GM21367 (cell line): ENCODE results near the gene IGF1R.

Experiments used
- ATAC-seq: cut with Tn5 transposase; IDR thresholded peaks from one replicate; pipeline ENCODE4 v1.9.1; 2021; ENCODE audit not compliant: unreplicated experiment

Gene IGF1R

GRCh38 chr15:98878172-98878571 is 229.8 kb downstream of the IGF1R start:
- ATAC-seq, result no peak

GRCh38 chr15:98878862-98879261 is 230.5 kb downstream of the IGF1R start:
- no peak for ATAC-seq

DNA sequence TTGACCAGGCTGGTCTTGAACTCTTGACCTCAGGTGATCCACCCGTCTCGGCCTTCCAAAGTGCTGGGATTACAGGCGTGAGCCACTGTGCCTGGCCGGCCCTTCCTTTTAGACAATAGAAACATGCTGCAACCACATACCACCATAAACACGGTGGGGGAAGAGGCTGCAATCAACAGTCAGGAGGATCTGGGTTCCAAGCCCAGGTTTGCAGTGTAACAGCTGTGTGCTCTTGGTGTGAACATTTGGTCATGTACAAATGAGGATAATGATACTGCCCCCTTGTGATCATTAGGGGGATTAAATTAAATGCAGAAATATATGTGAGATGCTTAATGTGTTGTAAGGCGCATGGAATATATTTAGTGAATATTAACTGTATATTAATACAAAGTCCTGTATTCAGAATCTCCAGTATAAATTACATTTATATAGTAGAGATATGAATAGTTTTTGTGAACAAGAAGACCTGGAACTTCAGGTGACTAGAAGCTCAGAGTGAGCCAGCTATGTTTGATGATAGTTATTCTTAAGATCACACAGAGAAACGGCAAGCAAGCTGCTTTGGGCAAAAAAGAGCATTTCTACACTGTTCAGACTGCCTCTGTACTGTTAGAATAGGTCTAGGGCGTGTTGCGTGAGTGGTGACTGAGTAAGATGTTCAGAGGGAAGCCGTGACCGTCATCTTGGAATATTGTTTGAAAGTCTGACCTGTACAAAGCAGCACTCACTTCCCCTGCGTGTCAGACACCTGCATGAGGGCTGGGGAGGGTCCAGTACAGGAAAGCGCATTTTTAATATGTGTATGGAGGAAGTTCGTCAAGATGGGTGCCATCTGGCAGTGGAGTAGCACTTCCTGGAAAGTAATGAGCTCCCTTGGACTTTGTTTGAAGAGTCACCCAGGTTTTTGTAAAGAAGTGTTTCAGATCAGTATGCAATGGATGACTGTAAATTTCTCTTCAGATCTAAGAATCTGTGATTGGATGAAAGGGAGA is 233.5 kb downstream of the IGF1R start:
- ATAC-seq, result peak; percentile 75

DNA sequence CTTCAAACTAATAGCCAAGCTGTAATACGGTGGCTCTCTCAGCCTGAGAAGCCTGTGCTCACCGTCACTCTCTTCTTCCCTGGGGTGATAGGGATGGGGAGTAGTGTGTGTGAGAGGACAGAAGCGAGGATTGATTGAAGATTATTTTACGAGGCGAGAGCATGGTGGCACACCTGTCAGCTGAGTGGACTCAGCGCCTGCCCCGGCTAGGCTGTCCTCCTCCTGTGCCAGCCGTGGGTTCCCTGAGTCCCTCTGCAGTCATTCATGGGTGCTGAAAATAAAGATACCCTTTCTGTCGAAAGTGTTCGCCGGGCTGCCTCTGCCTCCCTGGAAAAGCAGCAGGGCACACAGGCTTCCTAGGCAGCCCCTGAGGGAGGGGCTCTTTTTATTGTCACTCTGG is 235.1 kb downstream of the IGF1R start:
- no peak for ATAC-seq

GRCh38 chr15:98884894-98885293 is 236.6 kb downstream of the IGF1R start:
- no peak for ATAC-seq

DNA sequence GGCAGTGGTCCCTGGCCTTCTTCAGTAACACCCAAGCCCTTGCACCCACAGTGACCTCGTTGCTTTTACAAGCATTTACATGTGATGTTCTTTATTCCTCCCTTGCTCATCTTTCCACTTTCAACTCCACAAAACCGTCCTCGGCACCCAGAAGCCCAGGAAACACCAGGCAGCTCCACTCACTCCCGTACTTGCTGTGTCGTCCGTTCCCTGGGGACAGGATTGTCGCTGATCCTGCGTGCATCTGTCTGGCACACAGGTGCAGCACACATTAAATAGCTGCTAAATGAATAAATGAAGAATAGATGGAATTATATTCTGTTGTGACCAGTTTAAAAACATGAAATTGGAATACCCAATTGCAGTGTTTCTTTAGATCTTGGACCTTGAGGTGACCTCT is 239.6 kb downstream of the IGF1R start:
- ATAC-seq, result no peak

DNA sequence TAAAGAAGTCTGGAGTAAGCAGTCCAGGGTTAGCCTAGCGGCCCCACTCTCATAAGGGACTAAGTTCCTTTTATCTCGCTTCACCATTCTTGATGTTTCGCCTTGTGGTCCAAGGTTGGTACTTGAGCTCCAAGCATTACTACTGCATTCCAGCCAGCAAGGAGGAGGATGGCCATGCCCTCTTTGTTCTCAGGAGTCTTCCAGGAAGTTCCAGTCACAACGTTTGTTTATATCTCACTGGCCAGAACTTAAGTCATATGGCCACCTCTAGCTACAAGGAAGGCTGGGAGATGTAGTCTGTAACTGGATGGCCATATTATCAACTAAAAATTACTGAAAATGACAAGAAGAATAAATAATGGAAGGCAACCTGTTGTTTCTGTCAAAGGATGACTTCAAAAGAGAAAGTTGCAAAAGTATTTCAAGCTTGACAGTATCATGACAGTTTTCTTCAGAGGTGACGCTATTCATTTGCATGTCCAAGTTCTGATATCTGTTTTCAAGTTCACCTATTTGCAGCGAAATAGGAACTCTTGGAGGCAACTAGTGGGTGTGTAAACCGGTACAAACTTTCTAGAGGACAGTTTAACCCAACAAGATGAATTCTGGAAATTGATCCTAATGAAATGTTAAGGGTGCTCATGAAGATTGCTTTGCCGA is 240.6 kb downstream of the IGF1R start:
- ATAC-seq, result no peak

- no peak for ATAC-seq
Observed at GRCh38 chr15:98889930-98890695, 241.8 kb downstream of the IGF1R start.

DNA sequence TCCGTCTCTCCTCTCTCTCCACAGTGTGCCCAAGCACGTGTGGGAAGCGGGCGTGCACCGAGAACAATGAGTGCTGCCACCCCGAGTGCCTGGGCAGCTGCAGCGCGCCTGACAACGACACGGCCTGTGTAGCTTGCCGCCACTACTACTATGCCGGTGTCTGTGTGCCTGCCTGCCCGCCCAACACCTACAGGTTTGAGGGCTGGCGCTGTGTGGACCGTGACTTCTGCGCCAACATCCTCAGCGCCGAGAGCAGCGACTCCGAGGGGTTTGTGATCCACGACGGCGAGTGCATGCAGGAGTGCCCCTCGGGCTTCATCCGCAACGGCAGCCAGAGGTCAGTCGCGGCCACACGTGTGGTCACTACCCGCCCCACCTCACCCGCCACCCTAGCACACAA is 243.0 kb downstream of the IGF1R start:
- no peak for ATAC-seq

DNA sequence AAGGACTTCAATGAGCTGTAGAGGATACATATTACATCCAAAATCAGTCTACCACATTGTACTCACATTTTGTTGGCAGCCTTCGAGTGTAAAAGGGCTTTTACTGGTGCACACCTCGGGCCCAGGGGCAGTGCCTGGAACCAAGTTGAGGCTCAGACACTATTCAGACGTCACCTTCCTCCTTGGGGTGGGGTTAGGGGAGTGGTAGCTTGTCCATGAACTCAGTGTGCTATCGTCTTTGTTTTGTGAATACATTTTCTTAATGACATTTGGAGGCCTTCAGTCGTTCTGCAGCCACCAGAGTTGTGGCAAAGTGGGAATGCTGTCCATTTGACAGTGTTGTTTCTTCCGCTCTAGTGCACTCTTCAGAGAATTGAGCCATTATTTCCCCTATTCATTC is 245.1 kb downstream of the IGF1R start:
- ATAC-seq, result no peak

DNA sequence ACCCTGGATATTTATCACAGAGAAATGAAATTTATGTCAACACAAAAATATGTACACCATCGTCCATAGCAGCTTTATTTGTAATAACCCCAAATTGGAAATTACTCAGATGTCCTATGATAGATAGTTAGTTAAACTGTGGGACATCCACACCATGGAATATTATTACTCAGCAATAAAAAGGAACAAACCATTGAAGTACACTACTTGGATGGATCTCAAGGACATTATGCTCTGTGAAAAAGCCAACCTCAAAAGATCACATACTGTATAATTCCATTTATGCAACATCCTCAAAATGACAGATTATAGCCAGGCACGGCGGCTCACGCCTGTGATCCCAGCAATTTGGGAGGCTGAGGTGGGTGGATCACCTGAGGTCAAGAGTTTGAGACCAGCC is 246.0 kb downstream of the IGF1R start:
- no peak for ATAC-seq

DNA sequence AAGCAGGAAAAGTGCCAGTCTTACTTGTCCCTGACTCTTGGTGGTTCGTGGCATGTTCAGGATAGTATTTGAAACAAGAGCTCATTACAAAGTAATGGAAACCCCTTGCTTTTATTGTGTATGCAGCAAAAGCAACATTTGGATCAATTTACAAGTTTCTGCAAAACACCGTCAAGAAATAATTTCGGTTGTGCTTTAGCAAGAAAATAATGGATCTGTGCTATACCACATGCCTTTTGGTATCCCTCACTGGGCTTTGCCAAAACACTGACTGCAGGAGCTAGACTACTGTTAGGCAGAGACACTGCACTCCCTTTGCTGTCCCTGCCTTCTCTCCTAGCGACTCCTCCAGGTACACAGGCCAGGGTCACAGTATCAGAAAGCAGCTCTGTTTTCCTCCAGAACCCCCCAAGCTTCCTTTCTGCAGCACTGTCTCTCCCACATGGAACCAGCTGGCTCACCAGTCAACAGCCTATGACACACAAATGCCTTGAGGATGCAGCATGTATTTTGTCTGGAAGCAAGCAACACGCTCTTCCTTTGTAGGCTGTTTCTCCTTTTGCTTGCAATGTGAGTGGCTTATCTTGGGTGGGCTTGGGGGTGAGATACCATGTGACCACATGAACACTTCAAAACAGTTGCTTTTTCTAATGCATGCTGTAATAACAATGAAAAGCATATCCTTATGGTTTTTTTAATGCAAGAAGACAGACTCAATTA is 247.8 kb downstream of the IGF1R start:
- no peak for ATAC-seq

DNA sequence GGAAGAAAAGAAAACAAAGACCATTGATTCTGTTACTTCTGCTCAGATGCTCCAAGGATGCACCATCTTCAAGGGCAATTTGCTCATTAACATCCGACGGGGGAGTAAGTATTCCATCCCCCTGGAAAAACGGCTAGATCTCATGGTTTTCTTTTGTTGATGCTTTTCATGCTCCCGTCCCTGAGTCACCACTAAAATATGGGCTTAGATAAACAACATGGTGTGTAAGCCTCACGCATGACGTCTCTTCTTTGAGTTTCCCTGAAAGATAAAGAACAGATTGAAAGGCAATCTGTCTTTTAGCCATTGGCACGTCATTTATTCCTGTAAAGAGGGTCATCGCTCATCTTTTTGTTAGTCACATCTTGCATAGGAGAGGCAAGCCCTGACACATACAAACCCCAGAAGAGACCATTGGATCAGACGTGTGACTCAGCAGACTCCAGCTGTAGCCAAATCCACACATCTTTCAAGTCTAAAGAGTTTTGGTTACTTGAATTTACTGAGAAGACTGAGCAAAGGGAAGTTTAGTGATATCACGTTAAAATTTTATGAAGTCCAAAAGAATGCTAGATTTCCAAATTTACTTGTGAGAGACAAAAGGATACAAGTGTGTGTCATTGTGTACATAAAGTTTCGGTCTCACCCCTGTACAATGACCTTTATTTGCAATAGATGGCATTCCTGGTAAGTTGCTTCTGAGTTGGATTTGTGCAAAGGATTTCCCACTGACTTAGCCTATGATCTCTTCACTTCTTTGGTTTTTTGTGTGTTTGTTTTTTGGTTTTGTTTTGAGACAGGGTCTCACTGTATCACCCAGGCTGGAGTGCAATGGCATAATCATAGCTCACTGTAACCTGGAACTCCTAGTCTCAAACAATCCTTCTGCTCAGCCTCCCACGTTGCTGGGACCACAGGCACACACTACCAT is 248.7 kb downstream of the IGF1R start:
- no peak for ATAC-seq

DNA sequence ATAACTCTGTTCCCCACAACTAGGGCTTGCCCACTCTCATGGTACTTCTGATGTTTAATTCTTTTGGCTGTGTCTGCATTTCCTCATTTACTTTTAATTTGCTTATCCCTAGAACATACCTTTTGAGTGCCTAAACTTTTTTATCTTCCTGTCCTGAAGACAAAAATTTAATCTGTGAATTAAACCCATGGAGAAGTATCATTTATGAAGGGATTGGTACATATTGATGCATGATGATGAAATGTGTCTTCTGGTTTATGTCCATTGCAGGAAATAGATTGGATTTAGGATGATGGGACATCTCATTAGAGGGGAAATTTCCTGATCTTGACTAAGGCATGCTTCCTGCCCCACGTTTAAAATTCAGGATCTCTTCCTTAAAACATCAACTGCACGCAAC is 249.8 kb downstream of the IGF1R start:
- ATAC-seq, result no peak

DNA sequence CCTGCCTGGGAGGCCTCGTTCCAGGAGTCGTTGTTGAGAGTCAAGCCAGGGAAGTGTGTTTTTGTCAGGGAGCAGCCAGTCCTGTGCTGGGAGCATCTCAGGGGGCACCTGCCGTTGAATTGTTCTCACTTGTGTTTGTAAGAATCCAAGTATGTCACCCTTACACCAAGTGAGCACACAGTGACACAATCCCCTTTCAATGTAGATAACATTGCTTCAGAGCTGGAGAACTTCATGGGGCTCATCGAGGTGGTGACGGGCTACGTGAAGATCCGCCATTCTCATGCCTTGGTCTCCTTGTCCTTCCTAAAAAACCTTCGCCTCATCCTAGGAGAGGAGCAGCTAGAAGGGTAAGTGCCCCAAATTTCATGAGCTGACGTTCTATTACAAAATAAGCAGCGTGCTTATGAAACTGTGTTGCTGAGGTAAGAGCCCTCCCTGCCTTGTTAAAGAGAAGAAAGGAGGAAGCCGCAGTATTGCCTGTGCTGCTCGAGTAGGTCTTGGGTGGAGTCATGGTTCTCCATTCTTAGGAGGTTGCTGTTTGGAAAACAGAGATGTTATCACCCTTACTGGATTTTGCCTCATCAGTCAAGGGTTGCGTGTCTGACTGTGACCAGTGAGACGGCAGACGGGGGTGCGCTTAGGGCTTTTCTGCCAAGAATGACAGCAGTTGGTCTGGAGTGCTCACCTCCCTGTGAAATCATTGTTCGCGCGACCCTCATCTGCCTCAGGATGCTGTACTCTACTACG is 251.1 kb downstream of the IGF1R start:
- no peak for ATAC-seq

- ATAC-seq, result no peak
Observed at GRCh38 chr15:98900356-98900755, 252.0 kb downstream of the IGF1R start.

DNA sequence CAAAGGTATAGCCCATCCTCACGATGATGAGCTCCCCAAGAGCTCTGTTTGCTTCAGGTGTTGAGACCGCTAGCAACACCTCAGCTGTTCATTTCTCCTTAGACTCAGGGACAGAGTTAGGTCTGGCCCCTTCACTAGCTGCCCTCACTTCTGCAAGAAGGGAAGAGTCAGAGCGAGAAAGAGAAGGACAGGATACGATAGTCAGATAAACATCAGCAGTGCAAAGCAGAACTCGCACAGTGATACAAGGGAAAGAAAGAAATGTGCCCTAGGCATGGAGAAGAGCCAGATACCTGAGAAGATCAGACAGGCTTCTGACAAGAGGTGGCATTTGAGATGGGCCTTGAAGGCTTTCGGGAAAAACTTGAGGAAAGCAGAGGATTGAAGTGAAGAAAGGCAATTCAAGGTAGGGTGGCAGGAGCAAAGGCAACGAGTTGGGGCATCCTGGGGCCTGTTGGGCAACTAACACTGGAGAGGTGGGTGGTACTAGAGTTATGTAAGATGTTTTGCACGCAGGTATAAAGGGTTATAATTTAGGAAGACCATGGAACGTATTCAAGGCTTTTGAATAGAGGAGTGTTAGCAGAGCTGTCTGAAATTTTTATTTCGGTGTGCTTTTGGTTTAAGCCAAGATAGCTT is 253.2 kb downstream of the IGF1R start:
- no peak for ATAC-seq

GRCh38 chr15:98902931-98903330 is 254.6 kb downstream of the IGF1R start:
- no peak for ATAC-seq
